Testis (tissue), 2 donors: ENCODE results near the gene PDYN.

ENCODE experiments used
- CTCF ChIP-seq, 3 experiments: fragments of 450-650 bp in 2 of 3; fragments of 200-600 bp in 1 of 3; sonication (generic) in 1 of 3; IDR thresholded peaks; one replicate each; pipeline ENCODE4 v1.5.1; 2016 to 2019; ENCODE audit warnings: antibody characterized with exemption in 3 of 3, mild to moderate bottlenecking in 2 of 3, moderate library complexity in 1 of 3
- POLR2A ChIP-seq: fragments of 450-650 bp; IDR thresholded peaks from one replicate; pipeline ENCODE4 v1.6.1; 2017; ENCODE audit warnings: antibody characterized with exemption, mild to moderate bottlenecking, moderate library complexity

DNA sequence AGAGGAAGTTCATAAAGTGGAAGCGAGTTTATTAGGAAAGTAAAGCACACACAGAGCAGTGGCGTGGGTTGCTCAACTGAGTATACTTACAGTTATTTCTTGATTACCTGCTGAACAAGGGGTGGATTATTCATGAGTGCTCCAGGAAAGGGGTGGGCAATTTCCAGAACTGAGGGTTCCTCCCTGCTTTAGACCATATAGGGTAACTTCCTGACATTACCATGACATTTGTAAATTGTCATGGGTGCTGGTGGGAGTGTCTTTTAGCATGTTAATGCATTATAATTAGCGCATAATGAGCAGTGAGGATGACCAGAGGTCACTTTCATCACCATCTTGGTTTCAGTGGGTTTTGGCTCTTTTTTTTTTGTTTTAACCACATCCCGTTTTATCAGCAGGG lies 29.8 kb downstream of the PDYN start:
- no peak for TF ChIP-seq POLR2A
- TF ChIP-seq CTCF (IDR thresholded peaks at IDR 0.05): no peak
